ENCODE measurements around the gene B4GALNT3. TPM values are rescaled to one million over a fixed set of nuclear protein-coding genes. Genes with fewer than 3 reads are reported as not detected.
A peak's percentile ranks its signal among the peaks of the same experiment; 100 is the strongest.

B4GALNT3 gene
- total RNA-seq, 1 experiment from 2014 or later, result 77.9 TPM

DNA sequence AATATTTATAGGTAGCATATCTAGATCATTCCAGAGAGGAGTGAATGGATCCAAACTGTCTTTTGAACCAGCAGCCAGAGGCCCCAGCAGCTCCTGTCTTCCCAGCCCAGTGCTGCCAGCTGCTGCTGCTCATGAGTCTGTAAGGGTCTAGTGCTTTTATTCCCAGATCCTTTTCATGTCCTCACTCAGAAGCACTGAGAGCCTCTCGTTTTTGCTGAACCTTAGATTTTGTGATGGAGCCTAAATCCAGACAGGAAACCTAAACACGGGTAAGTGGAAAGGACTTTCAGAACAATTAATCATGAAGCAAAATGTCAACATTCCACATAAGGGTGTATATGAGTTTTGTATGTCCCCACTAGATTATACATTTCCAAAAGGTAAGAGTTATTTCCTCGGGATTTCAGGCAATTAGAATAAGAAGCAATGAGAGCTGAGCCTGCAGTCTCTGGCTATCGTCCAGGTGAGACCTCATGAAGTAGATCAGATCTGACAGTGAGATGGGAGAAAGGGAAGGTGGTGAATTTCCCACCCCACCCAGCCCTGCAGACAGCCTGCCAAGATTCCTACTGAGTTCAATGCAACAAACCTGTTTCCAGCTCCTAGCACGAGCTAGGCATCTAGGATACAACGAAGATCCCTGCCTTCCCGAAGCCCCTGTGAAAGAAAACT is 119.1 kb downstream of the B4GALNT3 start:
- BruUV-seq (replicated peaks), result no TSS peak
- DNase-seq, result peak in 1 of 2 experiments; percentile 23
- peaks cover 19% of the 10 kb centered on the region for H3K4me1 Mint-ChIP-seq (ENCODE audit: low read depth, unreplicated experiment)

DNA sequence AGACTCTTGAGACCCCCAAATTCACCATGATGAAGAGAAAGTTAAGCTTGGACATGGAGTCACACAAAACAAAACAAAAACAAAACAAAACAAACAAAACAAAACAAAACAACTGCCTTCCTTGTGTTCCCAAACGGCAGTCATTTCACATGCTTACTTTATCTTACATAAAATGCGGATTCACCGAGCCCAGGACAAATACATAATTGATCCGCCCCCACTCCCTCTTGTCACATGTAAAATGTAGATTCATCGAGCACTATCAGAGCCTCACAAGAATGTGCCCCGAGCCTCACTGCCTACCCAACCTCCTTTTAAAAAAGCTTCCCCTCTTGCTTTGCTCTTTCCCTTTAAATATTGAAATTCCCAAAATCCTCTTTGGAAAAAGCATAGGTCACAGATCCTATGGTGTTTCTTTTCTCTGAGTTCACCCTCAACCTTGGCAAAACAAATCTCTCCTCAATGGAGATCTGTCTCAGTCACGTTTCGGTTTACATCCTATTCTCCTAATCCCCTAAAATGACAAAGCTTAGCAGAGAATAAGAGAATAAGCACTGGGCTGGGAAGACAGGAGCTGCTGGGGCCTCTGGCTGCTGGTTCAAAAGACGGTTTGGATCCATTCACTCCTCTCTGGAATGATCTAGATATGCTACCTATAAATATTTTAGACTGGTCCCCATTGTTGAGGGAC is 119.8 kb downstream of the B4GALNT3 start:
- no peak overlapping the region for H3K27ac Mint-ChIP-seq (ENCODE audit: unreplicated experiment)
- DNase-seq, result peak in 1 of 2 experiments; percentile 11
- POLR2A ChIA-PET, result no interaction called here

More for the DNA sequence above, 119.1 kb downstream of the B4GALNT3 start:
- Histone ChIP-seq H3K4me1 (peaks cover 44% of the 10 kb centered on the region), H3K4me3 (ENCODE audit: low read depth, low read length) (no peak overlapping the region), H3K36me3 (ENCODE audit: control insufficient read depth, insufficient read depth, low read length) (no peaks in the 10 kb centered on the region), H3K27me3 (replicated peaks; ENCODE audit: control insufficient read depth, insufficient read depth, low read length) (no peaks in the 10 kb centered on the region), H3K9me3 (no peaks in the 10 kb centered on the region)
- TF ChIP-seq, protein P1, sequence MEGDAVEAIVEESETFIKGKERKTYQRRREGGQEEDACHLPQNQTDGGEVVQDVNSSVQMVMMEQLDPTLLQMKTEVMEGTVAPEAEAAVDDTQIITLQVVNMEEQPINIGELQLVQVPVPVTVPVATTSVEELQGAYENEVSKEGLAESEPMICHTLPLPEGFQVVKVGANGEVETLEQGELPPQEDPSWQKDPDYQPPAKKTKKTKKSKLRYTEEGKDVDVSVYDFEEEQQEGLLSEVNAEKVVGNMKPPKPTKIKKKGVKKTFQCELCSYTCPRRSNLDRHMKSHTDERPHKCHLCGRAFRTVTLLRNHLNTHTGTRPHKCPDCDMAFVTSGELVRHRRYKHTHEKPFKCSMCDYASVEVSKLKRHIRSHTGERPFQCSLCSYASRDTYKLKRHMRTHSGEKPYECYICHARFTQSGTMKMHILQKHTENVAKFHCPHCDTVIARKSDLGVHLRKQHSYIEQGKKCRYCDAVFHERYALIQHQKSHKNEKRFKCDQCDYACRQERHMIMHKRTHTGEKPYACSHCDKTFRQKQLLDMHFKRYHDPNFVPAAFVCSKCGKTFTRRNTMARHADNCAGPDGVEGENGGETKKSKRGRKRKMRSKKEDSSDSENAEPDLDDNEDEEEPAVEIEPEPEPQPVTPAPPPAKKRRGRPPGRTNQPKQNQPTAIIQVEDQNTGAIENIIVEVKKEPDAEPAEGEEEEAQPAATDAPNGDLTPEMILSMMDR (IDR thresholded peaks at IDR 0.05; ENCODE audit: insufficient read depth in 1 of 2, low read depth in 1 of 2, low read length in 1 of 2, severe bottlenecking in 1 of 2, unreplicated experiment in 1 of 2), result no peak
- Mint-ChIP-seq H3K27me3 (ENCODE audit: insufficient read depth, unreplicated experiment) (no peaks in the 10 kb centered on the region), H3K36me3 (ENCODE audit: insufficient read depth, unreplicated experiment) (peaks cover 5% of the 10 kb centered on the region), H3K4me3 (ENCODE audit: unreplicated experiment) (no peak overlapping the region), H3K9me3 (ENCODE audit: unreplicated experiment) (no peaks in the 10 kb centered on the region), H3K27ac (ENCODE audit: unreplicated experiment) (no peak overlapping the region)
- POLR2A ChIA-PET, result interaction anchor here (0.9 kb wide), 1 partner anchor 64 kb away, joined by 7 read pairs; no protein-coding TSS in a partner anchor
- intact Hi-C loops (cut with micrococcal nuclease; ENCODE audit: unreplicated experiment), result loop anchor here (10.0 kb wide), 1 partner anchor 516 kb away; no protein-coding TSS in a partner anchor
- CTCF ChIA-PET, result interaction anchor here (0.8 to 1.5 kb wide), 3 partner anchors 64 to 514 kb away, joined by 3 to 6 read pairs (median 3); partner anchors contain the start of gene WNK1

DNA sequence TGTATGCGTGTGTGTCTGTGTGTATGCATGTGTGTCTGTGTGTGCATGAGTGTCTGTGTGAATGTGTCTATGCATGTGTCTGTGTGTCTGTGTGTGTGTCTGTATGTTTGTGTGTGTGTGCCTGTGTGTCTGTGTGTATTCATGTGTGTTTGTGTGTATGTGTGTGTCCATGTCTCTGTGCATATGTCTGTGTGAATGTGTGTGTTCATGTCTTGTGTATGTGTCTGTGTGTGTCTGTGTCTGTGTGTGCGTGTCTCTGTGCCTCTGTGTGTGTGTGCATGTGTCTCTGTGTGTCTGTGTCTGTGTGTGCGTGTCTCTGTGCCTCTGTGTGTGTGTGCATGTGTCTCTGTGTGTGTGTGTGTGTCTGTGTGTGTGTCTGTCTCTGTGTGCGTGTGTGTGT is 121.1 kb downstream of the B4GALNT3 start:
- TF ChIP-seq, protein P1 (IDR thresholded peaks at IDR 0.05; ENCODE audit: insufficient read depth in 1 of 2, low read depth in 1 of 2, low read length in 1 of 2, severe bottlenecking in 1 of 2, unreplicated experiment in 1 of 2), result no peak
- H3K4me1 ChIP-seq, result peaks cover 47% of the 10 kb centered on the region
- Mint-ChIP-seq H3K9me3 (ENCODE audit: unreplicated experiment) (no peaks in the 10 kb centered on the region), H3K27ac (ENCODE audit: unreplicated experiment) (peak overlapping the region; percentile 0), H3K4me3 (ENCODE audit: unreplicated experiment) (no peak overlapping the region), H3K4me1 (ENCODE audit: low read depth, unreplicated experiment) (peaks cover 27% of the 10 kb centered on the region), H3K27me3 (ENCODE audit: insufficient read depth, unreplicated experiment) (no peaks in the 10 kb centered on the region), H3K36me3 (ENCODE audit: insufficient read depth, unreplicated experiment) (peaks cover 4% of the 10 kb centered on the region)
- H3K4me3 ChIP-seq (ENCODE audit: low read depth, low read length), result no peak overlapping the region
- H3K27me3 ChIP-seq (replicated peaks; ENCODE audit: control insufficient read depth, insufficient read depth, low read length), result no peaks in the 10 kb centered on the region
- BruUV-seq (replicated peaks), result no TSS peak
- no peak for DNase-seq
- POLR2A ChIA-PET, result no interaction called here
- no peaks in the 10 kb centered on the region for H3K9me3 ChIP-seq
- CTCF ChIA-PET, result no interaction called here
- intact Hi-C loops (cut with micrococcal nuclease; ENCODE audit: unreplicated experiment), result no loop called here
- no peaks in the 10 kb centered on the region for H3K36me3 ChIP-seq (ENCODE audit: control insufficient read depth, insufficient read depth, low read length)

More for the DNA sequence above, 119.8 kb downstream of the B4GALNT3 start:
- intact Hi-C loops (cut with micrococcal nuclease; ENCODE audit: unreplicated experiment), result loop anchor here (10.0 kb wide), 1 partner anchor 515 kb away; no protein-coding TSS in a partner anchor
- Histone ChIP-seq H3K4me3 (ENCODE audit: low read depth, low read length) (no peak overlapping the region), H3K4me1 (peaks cover 44% of the 10 kb centered on the region), H3K9me3 (no peaks in the 10 kb centered on the region), H3K27me3 (replicated peaks; ENCODE audit: control insufficient read depth, insufficient read depth, low read length) (no peaks in the 10 kb centered on the region), H3K36me3 (ENCODE audit: control insufficient read depth, insufficient read depth, low read length) (no peaks in the 10 kb centered on the region)
- peaks cover 5% of the 10 kb centered on the region for H3K36me3 Mint-ChIP-seq (ENCODE audit: insufficient read depth, unreplicated experiment)
- TF ChIP-seq, protein P1 (IDR thresholded peaks at IDR 0.05; ENCODE audit: insufficient read depth in 1 of 2, low read depth in 1 of 2, low read length in 1 of 2, severe bottlenecking in 1 of 2, unreplicated experiment in 1 of 2), result no peak
- no peak overlapping the region for H3K4me3 Mint-ChIP-seq (ENCODE audit: unreplicated experiment)
- peaks cover 19% of the 10 kb centered on the region for H3K4me1 Mint-ChIP-seq (ENCODE audit: low read depth, unreplicated experiment)
- no TSS peak for BruUV-seq (replicated peaks)
- no peaks in the 10 kb centered on the region for H3K27me3 Mint-ChIP-seq (ENCODE audit: insufficient read depth, unreplicated experiment)
- no peaks in the 10 kb centered on the region for H3K9me3 Mint-ChIP-seq (ENCODE audit: unreplicated experiment)
- CTCF ChIA-PET, result interaction anchor here (0.5 to 1.5 kb wide), 2 partner anchors 172 to 173 kb away, joined by 4 to 6 read pairs; partner anchors contain the start of gene WNK1
